Measurements from ENCODE around the gene CACNG1.

The CACNG1 gene, protein sequence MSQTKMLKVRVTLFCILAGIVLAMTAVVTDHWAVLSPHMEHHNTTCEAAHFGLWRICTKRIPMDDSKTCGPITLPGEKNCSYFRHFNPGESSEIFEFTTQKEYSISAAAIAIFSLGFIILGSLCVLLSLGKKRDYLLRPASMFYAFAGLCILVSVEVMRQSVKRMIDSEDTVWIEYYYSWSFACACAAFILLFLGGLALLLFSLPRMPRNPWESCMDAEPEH

GRCh38 chr17:67044016-67044772 is at the start of gene CACNG1:
Gene CACNG1, plus strand, starts transcription at chr17:67044554. Its CDS starts 107 bp downstream, at chr17:67044661.
- DNase-seq, result no peak

GRCh38 chr17:66994930-66995535 is 49.3 kb upstream of the CACNG1 start:
- DNase-seq, result no peak

DNA sequence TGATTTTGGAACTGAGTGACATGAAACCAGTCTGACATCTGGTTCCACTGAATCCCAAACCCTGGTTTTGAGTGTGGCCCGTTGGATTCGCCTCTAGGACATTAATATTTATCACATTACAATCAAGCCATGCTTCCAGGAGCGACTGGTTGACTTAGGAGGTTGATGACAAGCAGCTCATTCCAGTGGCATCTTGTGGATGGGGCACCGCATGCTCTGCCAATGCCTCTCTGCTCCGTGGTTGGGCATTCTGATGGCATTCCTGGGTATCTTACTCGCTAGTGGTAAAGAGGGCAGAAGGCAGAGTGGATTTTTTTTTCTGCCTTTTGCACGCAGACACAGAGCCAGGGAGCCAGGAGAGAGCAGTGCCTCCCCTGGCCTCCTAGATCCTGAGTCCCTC is 48.4 kb upstream of the CACNG1 start:
- DNase-seq, result no peak

DNA sequence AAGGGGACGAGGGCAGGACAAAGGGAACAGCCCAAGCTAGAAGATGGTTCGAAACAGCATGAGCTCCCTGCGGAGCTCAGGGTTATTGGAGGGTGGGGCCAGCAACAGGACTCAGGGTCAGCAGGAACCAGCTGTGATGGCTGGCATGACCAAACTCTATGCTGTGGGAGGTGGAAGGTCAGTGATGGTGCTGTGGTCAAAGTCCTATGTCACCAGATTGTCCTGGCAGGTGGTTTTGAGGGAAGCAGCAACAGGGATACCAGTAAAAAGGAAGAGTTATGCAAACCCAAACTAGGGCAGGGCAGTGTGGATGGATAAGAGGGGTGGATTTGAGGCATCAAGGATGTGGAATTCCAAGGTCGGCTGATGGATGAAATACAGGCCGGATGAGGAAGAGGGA is 47.4 kb upstream of the CACNG1 start:
- no peak for DNase-seq

GRCh38 chr17:67003231-67003630 is 41.1 kb upstream of the CACNG1 start:
- DNase-seq, result no peak

DNA sequence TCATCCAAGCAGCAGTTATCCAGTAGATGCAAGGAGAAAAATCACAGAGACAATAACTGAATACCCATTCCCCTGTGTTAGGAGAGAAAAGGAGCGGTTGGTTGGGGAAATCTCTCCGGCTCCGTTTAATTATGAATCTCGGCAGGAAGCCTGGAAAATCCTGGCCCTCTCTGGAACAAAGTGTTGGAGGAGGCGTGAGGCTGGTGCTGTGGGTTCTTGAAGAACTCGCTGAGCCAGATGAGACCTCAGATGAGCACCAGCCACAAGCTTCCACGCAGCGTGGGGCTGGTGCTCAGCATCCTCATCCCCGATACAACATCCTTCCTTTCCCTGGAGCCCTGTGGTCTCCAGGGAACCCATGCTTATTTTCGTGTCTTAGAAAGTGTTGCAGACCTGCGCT is 40.2 kb upstream of the CACNG1 start:
- DNase-seq, result no peak

DNA sequence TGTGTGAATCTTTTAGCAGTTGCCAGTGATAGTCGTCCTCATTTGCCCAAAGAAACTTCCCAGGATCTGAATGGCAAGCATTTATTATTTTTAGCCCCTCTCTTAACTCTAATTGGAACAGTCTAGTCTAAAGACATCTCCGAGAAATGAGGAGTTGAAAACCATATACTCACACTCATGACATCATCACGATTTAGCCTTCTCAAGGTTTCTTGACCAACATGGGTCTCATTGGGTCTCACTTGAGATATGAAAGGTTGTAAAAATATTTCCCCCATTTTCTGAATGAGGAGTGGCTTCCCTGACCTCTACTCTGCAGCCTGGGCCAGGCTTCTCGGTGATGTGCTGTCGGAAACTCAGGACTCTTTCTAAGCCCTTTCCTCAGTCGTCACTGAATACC is 37.1 kb upstream of the CACNG1 start:
- no peak for DNase-seq

- DNase-seq, result no peak
Observed at GRCh38 chr17:67008101-67008500, 36.3 kb upstream of the CACNG1 start.

DNA sequence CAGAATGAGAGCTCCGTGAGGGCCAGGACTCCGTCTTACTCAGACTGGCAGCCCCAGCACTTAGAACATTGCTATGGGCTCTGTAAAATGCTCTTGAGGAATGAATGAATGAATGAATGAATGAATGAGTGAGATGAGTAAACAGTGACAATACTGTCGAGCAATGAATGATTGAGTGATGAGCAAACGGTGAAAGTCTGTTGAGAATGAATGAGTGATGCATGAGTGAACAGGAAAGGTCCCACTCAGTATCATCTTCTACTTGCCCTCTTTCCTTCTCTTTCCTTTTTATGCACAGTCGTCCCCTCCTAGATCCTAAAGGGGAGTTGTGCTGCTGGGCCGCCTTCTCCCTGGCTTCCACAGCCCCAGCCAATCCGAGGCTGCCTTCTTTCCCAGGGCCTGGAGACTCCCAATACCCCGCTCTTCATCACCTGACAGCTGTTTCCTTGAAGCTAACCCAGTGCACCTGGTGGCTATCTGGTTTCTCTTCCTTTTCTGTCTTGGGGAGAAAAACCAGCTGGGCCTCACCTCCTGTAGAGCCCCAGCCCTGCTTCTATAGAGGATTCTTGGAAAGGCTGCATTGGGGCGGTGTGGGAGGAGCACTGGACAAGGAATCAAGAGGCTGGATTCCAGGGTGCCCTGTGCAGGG is 32.7 kb upstream of the CACNG1 start:
- DNase-seq, result no peak

DNA sequence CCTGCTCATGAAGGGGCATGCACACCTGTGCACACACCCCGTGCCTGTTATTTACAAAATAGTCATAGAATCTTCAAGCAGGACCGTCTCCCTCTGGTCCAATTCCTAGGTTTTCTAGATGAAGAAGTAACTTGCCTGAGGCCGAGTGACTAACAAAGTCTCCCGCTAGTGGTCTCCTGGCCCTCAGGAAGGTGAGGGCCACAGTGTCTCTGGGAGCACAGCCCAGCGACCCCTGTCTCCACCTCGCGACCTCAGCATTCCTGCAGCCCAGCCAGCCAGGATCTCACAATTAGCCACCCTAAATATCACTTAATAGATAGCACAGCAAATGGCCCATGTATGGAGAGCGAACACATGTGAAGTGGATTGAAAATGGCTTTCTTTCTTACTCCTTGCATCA is 30.5 kb upstream of the CACNG1 start:
- DNase-seq, result no peak

GRCh38 chr17:67015001-67015400 is 29.4 kb upstream of the CACNG1 start:
- DNase-seq, result no peak

DNA sequence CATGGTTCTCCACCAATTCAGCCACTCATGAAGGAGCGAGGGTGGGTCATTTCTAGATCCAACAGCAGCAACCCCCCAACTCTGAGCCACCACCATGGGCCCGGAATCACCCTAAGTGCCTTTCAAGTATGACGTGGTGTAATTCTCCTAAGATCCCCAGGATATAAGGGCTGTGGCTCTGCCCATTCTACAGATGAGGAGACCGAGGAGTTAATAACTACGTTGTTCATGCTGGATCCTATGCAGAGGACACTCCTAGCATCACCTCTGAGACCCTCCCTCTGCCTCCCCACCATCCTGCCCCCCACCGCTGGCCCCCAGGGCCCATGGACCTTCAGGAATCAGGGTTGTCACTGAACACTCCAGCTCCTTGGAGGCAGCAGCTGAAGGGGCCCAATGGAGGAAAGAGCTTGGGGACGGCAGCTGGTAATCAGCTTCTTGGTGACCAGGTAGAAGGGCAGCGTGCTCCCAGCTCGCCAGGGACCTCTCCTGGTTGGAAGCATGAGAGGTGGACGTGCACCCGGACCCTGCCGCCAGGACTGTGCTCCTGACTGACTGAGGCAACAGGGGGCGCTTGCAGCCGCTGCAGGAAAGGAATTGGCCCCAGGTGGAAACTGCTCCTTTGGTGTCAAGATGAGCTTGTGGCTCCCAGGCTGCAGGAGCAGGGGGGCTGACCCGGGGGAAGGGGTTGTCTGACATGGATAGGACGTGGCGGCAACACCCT is 28.2 kb upstream of the CACNG1 start:
- DNase-seq, result no peak

DNA sequence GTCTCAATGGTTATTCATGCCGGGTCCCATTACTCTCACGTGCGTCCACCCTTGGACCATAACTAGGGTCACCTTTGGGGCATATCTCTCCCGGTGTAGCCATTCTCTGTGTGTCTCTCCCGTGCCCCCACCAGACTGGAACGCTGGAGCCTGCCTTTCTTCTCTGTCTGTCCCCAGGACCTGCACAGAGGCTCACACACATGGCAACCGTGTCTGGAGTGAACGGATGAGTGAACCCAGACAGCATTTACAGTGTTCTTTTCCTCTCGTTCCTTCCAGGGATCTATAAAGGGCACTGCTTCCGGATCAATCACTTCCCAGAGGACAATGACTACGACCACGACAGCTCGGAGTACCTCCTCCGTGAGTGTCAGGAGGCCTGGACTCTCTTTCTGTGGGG is 26.4 kb upstream of the CACNG1 start:
- DNase-seq, result no peak

DNA sequence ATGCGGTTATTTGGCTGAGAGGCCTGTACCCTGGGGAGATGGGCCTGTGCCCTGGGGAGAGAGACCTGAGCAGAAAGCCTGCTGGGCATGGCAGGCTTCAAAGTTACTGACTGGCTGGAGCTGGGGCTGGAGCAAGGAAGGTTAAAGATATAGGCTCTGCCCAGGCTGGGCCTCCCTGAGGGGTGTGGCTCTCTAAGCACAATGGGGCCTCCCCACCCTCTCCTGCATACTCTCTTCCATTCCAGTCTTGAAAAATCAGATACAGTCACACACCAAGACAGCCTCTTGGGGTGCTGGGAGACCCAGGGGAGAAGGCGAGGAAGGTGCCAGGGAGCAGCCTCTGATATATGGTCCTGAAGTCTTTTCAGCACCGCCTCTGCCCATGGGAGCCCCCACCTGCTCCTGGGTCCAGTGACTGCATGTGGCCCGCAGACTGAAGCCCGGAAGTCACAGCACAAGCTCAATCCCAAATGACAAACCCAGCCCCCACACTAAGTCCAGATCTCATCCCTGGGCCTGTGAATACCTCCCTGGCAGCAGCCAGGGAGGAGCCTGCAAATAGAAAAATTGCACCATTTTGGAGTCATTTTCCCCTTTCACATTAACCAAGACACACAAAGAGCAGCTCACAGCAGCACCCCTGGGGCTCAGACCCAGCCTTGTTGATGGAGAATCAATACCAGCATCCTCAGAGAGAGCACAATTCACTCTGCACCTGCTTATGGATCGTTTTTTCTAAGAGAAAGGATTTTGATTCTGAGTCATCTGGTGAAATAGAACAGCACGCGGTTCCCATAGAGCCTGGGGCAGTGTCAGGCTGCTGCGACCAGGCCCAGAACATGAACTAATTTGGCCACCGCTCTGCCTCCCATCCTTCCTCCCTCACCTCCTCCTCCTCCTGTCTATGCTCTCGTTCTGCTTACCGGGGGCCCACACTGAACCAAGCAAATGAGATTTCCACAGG is 25.6 kb upstream of the CACNG1 start:
- DNase-seq, result no peak

GRCh38 chr17:67019809-67020208 is 24.5 kb upstream of the CACNG1 start:
- no peak for DNase-seq

GRCh38 chr17:67020293-67020766 is 24.0 kb upstream of the CACNG1 start:
- DNase-seq, result no peak

DNA sequence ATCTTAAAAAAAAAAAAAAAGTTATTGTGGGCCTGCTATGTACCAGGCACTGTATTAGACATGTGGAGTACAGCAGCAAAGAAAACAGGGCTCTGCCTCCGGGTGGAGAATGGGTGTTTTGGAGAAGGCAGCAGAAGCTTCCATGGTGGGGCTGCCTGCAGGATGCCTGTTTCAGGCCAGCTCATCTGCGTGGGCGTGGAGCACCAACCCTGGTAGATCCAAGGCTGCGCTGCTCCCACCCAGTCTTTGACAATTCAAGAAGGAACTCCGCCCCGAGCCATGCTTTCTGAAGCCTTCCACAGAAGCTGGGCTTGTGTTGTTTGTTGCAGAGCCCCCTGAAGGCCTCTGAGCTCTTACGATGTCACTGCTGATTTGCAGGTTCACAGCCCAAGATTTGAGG is 23.2 kb upstream of the CACNG1 start:
- DNase-seq, result no peak

GRCh38 chr17:67021743-67022450 is 22.5 kb upstream of the CACNG1 start:
- DNase-seq, result no peak

GRCh38 chr17:67022451-67022810 is 21.9 kb upstream of the CACNG1 start:
- DNase-seq, result no peak

DNA sequence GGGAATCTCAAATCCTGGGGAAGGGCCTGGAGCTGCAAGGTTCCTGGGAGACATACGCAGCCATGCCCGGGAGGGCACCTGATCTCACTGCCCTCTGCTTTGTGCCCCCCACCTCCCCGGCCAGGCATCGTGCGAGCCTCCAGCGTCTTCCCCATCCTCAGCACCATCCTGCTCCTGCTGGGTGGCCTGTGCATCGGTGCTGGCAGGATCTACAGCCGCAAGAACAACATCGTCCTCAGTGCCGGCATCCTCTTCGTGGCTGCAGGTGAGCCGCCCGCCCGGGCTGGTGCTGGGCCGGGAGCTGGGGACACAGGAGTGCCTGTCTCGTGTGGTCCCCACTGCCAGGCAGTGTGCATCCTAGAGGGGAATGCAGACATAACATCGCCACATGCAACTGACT is 19.6 kb upstream of the CACNG1 start:
- DNase-seq, result no peak

DNA sequence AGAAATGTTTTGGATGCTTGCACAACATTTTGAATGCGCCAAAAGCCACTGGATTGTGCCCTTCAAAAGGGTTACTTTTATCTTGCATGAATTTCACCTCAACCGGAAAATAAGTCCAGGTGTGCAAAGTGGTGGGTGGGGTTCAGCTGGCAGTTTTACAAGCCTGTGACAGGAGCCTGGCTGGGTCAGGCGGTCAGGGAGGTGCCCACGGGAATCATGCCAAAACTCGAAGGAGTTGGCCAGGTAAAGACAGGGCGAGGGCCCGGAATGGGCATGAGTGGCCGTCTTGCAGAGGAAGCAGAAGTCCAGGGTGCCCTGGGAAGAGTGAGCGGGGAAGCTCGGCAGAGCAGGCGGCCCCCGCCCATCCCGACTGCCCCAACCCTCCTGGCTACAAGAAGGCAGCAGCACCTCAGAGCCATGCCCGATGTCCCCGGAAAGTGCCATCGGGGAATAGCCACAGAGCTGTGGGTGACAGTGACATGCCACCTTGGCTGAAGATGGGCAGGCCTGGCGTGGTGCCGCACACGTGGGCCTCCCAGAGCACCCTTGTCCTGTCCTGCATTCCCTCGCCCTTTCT is 19.1 kb upstream of the CACNG1 start:
- DNase-seq, result no peak

Measured in activated CD4-positive, alpha-beta T cell treated with anti-CD3 and anti-CD28 coated beads, Interleukin-2, amount 50 U/mL, for 1 hour (primary cell).